Islet precursor cell (in vitro differentiated cells): ENCODE results near the gene FER.
"Not testable (repeated sequence)": the region's sequence is repeated elsewhere in the genome, so short reads cannot be mapped to it uniquely, and the experiment has no call there.

Source experiments
- DNase-seq: peaks from one replicate; pipeline ENCODE4 v3.0.0-alpha.2; 2018

FER gene

DNA sequence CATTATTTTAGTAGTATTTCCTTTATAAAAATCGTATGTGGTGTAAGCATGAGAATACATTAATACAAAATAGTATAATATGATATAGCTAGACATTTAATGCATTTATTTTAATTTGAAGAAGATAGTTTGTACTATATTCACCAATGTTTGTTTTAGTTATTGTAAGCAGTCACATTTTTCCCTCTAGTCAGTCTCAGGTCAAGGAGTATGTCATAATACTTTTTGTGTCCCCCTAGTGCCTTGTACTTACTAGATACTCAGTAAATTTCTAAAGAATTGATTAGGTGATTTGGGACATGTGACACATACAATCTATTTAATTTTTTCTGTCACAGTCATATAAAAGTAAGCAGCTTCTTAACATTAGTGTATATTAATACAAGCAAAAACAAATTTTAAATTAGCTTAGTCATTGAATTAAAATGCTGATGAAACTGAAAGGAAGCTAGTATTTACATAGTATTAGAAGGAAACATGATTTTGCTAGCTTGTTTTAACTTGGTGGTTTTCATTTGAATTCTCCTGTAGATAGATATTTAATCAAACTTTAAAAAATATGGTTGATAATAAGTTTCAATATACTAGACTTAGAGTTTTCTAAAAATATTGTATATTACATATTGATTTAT, 242.2 kb downstream of the FER start:
- DNase-seq = no peak

DNA sequence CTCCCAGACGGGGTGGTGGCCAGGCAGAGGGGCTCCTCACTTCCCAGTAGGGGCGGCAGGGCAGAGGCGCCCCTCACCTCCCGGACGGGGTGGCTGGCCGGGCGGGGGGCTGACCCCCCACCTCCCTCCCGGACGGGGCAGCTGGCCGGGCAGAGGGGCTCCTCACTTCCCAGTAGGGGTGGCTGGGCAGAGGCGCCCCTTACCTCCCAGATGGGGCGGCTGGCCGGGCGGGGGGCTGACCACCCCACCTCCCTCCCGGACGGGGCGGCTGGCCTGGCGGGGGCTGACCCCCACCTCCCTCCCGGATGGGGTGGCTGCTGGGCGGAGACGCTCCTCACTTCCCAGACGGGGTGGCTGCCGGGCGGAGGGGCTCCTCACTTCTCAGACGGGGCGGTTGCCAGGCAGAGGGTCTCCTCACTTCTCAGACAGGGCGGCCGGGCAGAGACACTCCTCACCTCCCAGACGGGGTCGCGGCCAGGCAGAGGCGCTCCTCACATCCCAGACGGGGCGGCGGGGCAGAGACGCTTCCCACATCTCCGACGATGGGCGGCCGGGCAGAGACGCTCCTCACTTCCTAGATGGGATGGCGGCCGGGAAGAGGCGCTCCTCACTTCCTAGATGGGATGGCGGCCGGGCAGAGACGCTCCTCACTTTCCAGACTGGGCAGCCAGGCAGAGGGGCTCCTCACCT, 244.8 kb downstream of the FER start:
- not testable (repeated sequence) for DNase-seq

DNA sequence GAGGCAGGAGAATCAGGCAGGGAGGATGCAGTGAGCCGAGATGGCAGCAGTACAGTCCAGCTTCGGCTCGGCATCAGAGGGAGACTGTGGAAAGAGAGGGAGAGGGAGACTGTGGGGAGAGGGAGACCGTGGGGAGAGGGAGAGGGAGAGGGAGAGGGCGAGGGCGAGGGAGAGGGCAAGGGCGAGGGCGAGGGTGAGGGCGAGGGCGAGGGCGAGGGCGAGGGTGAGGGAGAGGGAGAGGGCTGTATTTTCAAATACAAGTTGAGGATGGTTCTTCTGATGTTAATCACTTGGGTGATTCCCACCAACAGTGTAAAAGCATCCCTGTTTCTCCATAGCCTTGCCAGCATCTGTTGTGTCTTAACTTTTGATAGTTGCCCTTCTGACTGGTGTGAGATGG, 245.7 kb downstream of the FER start:
- DNase-seq = not testable (repeated sequence)

DNA sequence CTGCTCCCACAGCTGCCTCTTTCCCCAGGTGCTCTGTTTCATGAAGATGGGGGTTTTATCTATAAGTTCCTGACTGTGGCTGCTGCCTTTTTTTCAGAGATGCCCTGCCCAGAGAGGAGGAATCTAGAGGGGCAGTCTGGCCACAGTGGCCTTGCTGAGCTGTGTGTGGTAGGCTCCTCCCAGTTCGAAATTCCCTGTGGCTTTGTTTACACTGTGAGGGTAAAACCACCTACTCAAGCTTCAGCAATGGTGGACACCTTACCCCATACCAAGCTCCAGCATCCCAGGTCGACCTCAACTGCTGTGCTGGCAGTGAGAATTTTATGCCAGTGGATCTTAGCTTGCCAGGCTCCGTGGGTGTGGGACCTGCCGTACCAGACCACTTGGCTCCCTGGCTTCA, 250.0 kb downstream of the FER start:
- no peak for DNase-seq

DNA sequence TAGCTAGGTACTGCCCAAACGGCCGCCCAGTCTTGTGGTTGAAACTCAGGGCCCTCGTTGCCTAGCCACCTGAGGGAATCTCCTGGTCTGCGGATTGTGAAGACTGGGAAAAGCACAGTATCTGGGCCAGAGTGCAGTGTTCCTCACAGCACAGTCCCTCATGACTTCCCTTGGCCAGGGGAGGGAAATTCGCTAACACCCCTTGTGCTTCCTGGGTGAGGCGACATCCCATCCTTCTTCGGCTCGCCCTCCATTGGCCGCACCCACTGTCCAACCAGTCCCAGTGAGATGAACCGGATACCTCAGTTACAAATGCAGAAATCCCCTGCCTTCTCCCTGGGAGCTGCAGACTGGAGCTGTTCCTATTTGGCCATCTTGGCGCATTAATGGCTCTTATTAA, 250.5 kb downstream of the FER start:
- DNase-seq = no peak

DNA sequence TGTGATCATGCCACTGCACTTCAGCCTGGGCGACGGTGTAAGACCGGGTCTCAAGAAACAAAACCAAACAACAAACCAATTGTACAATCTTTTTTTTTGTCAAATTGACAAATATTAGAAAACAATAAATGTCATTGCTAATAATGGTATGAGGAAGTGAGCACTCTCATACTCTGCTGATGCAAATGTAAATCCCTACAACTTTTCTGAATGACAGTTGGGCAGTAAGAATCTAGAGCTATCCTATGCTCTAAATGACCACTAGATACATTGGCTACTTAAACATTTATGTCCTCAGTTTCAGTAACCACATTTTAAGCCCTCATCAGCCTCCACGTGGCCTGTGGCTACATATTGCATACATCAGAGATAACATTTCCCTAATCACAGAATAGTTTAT, 256.2 kb downstream of the FER start:
- DNase-seq = no peak

DNA sequence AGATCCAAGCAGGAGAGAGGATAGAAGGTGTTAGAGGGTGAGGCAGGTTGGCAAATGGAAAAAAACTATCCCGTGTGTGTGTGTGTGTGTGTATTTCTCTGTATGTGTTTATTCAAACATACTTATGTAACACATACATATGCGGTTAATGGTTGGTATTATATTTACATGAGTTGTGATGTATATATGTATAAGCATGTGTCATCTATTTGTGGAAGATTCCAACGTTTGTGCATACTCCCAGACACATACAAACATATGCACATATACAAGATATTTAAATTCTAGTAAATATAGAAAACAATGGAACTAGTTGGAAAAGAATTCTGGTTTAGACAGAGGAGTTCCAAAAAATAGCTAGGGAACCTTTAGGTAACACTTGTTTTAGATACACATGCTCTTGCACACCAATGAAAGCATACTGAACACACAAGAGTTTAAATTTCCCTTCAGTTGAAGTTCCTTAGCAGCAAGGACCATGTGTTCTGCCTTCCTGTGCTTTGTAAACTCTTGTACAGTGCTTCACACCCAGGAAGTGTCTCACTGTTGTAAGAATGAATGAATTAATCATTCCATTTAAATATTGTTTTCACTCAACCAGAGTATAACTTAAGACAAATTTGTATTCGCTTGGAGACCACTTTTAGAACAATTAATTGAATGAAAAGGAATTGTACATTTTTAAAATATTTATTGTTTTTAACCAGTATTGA, 257.8 kb downstream of the FER start:
- DNase-seq = no peak

DNA sequence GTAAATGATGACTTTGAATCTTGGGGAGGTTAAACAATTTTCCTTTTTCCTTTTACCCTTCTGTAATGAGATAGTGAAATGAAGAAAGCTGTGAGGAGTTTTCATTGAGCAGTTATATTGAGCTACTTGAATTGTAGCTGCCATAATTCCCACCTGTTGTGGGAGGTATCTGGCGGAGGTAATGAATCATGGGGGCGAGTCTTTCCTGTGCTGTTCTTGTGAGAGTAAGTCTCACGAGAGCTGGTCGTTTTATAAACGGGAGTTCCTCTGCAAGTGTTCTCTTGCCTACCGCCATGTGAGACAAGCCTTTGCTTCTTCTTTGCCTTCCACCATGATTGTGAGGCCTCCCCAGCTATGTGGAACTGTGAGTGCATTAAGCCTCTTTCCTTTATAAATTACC, 258.4 kb downstream of the FER start:
- DNase-seq = no peak

DNA sequence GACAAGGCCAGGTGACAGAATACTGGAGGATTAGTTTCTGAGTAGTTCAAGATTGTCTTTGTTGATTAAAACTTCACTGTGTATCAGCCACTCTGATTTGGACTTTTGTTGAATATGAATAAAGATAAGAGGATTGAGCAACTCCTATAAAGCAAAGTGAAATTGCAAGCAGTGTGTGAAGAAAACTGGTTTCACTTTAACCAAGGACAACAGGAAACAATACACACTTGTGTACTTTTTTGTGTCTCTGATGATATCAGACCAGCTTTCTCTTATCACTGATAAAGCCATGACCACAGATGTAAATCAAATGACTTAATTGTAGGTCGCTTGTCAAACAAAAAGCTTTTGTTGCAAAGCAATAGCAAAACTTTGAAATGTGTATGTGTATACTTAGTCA, 268.6 kb downstream of the FER start:
- DNase-seq = no peak

DNA sequence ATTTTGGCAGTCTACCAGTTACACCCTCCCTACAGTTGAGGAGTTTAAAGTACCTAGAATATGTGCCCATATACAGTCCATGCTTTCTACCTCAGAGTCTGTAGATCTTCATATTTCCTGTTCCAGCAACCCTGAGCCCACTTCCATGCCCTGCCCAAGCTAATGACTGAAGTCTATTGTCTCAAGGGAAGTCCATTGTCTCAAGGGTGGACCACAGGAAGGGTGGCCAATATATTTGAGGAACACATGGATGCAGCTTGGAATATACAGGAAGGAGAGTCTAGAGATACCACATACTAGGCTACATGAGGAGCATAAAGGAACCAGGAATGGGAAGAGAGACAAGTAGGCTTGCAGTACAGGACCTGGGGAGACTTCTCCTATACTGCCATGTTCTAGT, 274.4 kb downstream of the FER start:
- no peak for DNase-seq

DNA sequence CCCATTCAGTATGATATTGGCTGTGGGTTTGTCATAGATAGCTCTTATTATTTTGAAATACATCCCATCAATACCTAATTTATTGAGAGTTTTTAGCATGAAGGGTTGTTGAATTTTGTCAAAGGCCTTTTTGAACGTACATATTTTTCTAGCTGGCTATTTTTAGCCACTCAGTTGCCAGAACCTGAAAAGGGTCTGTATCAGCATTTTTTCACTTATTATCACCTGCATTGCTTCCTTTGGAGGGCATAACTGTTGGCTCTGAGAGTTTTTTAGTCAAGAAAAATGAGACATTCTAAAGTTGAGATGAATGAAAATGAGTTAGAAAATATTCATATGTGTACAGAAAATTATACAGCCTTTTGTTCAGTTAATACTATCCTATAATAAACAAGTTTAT, 278.0 kb downstream of the FER start:
- not testable (repeated sequence) for DNase-seq

DNA sequence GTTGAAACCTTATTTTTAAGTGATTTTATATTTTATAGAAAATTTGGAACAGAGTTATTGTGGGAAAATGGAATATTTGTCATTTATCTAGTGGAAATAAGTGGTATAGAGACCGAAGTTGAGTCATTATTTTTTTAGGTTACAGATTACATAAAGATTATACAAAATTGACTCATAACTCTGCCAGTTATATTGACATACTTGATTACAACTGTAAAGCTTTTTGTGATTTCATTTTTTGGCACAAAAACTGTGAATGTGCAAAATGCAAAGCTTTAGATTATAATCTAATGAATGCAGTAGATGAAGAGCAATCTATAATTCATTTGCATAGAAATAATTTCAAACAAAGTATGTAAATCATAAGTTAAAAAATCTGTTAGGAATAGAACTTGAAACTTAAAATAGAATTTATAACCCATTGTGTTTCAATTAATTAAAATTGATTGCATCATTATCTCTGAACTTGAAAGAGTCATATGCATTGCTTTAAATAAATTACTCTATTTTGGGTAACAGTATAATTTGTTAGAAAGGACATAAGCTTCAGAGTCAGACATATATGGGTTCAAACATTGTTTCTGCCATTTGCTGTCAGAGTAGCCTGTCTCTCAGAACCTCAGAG, 280.4 kb downstream of the FER start:
- DNase-seq = no peak

DNA sequence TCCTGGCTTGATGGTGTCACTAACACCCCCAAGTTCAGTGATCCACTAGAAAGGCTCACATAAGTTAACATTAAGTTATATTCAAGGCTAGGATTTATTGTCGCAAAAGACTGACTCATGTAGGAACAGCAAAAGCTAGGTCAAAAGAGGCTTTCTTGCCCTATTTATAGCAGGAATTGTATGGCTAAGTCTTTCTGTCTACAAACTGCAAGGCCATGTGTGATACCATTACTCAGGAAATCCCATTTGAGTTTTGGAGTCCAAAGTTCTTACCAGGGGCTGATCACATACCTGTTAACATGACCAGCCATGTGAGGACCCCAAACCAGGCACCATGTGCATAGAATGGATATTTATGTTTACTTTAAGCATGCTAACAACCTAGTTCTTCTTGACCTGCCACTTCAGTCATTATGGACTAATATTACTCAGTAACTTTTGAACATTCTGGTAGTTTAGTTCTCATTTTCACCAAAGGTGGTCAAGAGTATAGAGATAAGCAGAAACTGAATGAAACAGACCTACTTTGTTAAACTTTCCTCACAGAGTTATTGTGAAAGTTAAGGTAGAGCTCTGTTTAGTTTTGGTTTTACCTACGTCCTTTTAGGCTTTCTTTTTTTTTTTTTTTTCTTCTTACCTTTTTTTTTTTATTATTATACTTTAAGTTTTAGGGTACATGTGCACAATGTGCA, 281.1 kb downstream of the FER start:
- DNase-seq = no peak

DNA sequence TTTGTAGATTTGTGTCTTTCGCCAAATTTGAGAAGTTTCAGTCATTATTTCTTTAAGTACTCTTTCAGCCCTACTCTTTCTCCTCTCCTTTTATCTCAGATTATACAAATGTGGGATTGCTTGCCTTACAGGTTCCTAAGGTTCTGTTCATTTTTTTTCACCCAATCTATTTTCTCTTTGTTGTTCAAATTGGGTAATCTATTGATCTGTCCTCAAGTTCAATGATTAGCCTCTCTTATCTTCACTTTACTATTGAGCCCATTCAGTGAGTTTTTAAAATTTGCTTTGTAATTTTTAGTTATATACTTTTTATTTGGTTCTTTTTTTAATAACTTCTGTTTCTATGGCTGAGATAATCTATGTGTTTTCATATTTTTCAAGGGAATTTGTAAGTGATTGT, 282.1 kb downstream of the FER start:
- no peak for DNase-seq

DNA sequence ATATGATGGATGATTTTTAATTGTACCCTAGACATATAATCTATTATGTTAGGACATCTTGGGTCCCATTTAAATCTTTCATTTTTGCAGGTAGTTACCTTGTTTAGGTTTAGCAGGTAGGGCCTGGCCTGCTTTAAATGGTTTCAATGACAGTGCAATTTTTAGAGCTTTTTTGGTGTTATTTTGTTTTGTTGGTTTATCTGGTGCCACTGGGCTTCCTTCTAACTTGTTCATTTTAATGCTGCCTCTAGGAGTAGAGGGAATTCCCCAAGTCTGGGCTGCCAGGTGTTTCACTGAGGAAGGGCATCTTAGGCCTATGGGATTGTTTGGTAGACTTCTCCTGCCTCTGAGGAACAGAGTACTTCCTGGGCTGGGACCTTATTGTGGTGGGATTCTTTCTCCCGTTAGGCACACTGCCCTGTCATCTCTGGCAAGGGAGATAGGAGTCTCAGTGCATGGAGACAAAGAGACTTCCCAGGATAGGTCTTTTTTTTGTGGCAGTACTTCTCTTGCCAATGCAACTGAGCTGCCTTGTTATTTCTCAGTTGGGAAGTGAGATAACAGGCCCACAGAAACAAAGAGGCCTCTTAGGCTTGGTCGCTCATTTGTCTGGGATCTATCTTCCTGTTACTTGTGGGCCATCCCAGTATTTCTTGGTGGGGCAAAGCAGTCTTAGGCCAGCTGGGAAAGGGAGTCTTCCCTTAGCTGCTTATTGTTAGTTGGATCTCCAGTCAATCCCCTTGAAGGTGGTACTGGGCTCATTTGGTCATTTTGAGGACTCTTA, 282.9 kb downstream of the FER start:
- no peak for DNase-seq

DNA sequence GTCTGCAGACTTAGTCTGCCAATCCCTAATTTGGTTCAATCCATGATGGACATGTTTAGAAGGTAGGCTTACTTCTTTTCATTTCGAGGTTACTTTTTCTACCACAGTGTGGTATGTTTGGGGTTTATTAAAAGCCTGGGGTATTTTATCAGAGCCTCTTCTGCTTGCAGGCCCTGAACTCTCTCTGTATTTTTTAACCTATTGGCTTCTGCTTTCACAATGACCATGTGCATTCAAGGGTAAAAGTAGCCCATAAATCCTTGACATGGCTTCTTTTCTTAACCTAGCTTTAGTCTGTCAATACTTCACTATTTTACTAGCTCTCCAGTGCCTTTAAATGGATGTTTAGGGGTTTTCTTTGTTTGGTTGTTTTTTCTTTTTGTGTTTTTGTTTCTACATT, 286.6 kb downstream of the FER start:
- no peak for DNase-seq

DNA sequence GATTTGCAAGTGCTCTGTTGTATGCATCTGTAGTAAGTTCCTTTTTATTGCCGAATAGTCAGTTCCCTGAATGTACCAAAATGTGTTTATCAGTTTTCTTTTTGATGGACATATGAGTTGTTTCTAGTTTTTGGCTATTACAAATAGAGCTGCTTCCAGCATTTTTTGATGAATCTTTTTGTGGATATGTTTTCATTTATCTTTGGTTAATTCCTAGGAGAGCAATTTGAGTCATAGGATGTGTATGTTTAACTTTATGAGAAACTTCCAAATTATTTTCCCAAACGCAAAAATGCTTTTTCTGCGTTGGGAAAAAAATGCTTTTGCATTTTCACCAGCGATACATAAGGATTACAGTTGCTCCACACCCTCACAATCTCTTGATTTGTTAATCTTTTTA, 287.7 kb downstream of the FER start:
- no peak for DNase-seq

DNA sequence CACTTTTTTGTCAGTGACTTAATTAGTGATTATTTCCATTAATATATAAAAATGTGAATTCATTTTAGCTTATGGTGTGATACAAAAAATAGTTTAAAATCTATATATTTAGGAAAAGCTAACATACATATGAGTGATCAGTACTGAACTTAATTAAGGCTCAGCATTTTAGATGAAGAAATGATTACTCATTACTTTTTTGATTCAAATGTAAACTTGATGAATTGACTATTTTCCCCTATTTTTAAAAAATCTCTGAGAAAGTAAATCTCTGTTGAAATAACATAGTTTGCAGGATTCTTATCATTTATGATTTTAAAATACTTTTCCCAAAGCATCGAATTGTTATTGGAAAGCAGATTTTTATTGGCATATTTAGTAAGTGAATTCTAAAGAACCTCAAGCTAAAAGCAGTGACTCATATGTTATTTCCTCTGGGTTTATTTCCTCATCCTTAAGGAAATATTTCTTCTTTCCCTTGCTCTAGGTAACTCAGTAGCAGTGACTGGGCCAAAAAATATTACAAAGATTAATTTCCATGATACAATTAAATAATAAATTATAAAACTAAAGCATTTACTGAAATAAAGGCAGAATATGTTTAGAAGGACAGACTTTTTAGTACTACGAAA, 290.6 kb downstream of the FER start:
- no peak for DNase-seq

DNA sequence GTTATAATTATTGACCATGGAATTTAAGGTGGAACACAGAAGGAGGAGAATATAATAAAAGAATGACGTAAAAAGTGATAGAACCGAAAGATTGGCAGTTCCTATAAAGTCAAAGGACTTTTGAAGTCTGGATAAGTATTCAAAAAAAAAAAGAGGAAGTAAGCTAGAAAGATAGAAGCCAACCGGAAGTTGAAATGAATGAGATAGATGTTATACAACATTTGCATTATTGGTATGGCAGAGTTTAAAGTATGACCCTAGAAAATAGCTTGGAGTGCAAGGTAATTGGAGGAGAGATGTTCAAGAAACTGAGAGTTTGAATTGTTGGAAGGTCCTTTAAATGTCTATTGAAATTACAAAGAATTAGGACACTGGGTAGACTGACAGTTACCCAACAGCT, 293.6 kb downstream of the FER start:
- DNase-seq = no peak

DNA sequence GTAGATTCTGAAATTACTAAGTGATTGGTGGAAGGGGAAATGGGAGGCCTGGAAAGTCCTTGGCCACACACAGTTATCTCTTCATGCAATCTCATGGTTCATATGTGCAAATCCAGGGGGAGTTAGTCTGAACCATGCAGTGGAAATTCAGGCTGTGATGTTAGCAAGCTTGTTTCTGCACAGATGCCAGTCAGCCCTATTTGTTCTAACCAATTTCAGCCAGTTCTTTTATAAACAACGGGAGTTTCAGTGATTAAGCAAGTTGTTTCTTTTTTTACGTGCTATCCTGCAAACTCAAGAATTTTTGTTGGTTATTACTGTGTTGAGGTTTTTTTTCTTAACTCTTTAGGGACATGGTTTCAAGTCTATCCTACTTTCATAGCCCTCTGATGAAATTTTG, 298.0 kb downstream of the FER start:
- DNase-seq = no peak

DNA sequence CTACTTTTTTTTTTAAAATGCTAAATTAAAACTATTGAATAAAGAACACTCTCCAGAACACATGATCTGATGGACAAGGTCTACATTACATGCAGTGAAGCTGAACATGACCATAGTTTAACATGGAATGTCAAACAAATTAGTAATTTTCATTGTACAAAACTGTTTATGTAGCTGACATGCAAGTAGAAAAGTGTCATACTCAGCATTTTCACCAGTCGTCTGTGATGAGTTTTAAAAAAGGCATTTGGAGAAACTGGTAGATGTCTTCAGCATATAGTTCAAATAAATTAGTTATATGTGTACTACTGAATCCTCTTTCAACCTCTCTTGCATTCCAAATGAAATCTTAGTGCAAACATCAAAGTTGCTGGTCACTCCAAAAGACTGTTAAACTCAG, 301.9 kb downstream of the FER start:
- DNase-seq = no peak

DNA sequence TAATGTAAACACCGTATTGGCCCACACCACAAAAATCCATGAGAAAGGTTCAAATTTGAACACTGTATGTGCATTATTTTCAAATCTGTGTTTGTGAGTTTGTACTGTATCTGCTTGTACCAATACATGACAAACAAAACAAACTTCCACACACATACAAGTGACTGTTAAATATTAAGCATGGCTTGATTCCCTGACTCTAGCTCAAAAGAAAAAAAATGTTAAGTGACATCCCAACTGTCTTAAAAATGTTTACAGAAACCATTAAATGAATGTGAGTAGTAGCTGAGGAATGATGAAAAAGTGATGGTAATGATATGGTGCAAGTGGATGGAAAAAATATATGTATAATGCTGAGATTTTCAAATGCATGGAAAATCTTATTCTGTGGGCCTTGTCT, 302.6 kb downstream of the FER start:
- DNase-seq = not testable (repeated sequence)
